NCI-H146 treated with DMSO at 0.1 percent for 48 hours (cell line): ENCODE results near the gene NDNF.

Source experiments
- DNase-seq: peaks from one replicate; lab custom pipeline; 2025; ENCODE audit not compliant: unreplicated experiment; lab: John Stamatoyannopoulos, UW

Gene NDNF, protein sequence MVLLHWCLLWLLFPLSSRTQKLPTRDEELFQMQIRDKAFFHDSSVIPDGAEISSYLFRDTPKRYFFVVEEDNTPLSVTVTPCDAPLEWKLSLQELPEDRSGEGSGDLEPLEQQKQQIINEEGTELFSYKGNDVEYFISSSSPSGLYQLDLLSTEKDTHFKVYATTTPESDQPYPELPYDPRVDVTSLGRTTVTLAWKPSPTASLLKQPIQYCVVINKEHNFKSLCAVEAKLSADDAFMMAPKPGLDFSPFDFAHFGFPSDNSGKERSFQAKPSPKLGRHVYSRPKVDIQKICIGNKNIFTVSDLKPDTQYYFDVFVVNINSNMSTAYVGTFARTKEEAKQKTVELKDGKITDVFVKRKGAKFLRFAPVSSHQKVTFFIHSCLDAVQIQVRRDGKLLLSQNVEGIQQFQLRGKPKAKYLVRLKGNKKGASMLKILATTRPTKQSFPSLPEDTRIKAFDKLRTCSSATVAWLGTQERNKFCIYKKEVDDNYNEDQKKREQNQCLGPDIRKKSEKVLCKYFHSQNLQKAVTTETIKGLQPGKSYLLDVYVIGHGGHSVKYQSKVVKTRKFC

GRCh38 chr4:121072224-121073003, at the start of gene NDNF:
TSS of gene NDNF (minus strand) at chr4:121072535. CDS start at chr4:121045837, 26,698 bp downstream.
- DNase-seq, result no peak

DNA sequence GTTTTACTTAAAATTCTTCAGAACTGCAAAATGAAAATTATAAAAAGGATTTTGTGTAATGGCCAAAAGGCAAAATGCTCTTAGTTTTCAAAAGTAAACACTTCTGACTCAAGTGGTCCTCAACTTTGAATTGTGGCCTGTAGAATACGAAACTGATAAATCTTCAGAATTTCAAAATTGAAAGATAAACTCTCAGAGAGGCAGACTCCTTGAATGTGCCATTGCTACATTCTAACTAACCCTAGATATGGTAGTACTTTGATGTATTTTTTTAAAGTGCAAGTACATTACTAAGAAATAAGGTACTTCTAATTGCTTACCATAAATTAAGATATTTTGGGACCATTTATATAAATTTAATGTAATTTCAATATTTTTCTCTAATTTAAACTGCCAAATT, 47.4 kb upstream of the NDNF start:
- no peak for DNase-seq

- no peak for DNase-seq
Observed at GRCh38 chr4:121118344-121118743, 46.0 kb upstream of the NDNF start.

- DNase-seq, result no peak
Observed at GRCh38 chr4:121114756-121115155, 42.4 kb upstream of the NDNF start.

GRCh38 chr4:121112530-121112929, 40.2 kb upstream of the NDNF start:
- no peak for DNase-seq

DNA sequence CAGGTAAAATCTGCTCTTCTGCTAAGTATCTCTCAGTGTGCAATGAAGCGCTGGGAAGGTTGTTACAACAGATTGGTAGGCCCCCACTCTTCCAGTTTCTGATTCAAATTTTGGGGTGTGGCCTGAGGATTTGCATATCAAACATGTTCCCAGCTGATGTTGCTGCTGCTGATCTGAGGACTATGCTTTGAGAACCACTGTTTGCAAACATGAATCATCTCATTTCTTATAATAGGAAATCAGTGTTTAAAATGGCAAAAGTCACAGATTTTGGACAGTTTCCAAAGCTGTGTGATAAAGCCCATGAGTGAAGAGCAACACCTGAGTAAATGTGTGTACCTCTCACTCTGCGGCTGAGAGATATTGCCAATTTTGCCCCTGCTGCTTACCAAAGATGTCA, 36.2 kb upstream of the NDNF start:
- no peak for DNase-seq

DNA sequence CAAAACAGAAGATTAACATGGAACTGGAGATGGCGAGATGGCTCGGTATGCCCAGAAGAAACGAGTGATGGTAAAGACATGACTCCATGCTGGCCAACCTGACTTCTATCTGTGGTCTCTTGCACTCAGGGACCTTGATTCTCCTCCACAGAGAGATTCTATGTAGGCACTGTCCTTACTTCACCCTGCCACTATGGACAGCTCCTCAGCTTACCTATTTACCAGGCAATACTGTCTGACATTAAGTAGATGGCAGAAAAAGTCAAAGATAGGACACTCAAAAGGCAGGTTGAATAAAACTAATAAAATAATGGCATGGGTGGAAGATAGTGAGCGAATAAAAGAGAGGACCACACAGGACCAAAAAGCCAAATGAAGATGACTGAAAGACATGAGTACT, 35.2 kb upstream of the NDNF start:
- DNase-seq, result no peak

DNA sequence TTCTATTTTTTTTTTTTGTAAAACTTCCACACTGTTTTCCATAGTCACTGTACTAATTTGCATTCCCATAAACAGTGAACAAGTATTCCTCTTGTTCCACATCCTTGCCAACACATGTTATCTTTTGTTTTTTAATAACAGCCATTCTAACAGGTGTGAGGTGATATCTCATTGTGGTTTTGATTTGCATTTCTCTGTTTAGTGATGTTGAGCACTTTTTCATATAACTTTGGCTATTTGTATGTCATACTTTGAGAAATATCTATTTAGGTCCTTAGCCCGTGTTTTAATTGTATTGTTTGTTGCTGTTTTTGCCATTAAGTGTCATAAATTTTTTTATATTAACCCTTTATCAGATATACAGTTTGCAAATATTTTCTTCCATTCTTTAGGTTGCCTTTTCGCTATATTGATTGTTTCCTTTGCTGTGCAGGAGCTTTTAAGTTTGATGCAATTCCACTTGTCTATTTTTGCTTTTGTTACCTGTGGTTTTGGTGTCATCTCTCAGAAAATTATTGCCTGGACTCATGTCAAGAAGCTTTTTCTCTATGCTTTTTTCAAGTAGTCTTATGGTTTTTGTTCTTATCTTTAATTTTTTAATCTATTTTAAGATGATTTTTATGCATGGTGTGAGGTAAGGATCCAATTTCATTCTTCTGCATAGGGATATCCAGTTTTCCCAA, 27.9 kb upstream of the NDNF start:
- no peak for DNase-seq

DNA sequence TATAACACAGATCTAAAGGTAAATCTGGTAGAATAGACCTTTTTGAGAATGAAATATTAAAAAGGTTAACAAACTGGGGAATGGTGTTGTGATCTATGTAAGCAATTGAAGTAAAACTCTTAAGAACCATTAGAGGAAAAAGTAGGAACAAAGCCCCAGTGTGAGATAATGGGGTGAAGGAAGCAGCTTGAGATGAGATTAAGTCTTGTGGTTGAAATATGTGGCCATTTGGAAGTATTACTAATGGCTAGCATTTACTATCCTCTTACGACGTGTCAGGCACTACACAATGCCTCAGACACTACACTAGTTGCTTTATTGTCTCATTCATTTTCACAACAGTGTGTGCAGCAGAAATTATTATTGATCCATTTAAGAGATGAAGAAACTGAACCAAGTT, 25.9 kb upstream of the NDNF start:
- no peak for DNase-seq

DNA sequence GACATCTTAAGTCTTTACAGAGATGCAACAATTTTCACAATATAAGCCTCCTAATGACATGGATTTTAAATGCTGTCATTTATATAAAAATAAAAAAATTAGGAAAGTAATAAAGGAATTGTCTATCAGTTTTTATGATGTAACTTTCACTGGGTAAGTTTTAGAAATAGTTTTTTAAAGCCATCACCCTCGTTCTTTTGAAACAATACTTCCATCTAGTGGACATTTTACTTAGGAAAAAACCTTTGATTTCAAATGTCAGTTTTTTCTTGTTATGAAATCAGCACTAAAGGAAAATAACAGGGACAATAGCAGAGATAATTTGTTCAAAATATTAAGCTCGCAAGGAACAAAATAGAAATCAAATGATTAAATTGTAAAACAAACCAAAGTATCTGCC, 24.3 kb upstream of the NDNF start:
- no peak for DNase-seq

- DNase-seq, result no peak
Observed at GRCh38 chr4:121096191-121096590, 23.9 kb upstream of the NDNF start.

- DNase-seq, result no peak
Observed at GRCh38 chr4:121094297-121094966, 22.1 kb upstream of the NDNF start.

- DNase-seq, result no peak
Observed at GRCh38 chr4:121093261-121093660, 20.9 kb upstream of the NDNF start.

DNA sequence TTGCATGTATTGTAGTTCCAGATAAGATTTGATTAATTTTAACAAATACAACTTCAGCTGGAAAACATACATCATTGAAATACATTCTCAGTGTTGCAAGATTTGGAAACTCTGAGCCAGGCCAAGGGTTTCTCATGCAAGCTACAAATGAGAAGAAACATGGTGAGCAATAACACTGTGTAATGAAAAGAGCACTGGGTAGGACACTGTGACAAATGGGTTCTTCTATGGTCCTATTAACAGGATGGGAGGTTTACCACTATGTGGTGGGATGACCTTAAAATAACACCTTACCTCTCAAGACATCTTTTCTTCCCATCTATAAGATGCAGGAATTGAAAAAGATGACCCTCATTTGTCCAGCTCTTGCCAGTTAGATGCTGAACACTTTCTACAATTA, 19.6 kb upstream of the NDNF start:
- DNase-seq, result no peak

DNA sequence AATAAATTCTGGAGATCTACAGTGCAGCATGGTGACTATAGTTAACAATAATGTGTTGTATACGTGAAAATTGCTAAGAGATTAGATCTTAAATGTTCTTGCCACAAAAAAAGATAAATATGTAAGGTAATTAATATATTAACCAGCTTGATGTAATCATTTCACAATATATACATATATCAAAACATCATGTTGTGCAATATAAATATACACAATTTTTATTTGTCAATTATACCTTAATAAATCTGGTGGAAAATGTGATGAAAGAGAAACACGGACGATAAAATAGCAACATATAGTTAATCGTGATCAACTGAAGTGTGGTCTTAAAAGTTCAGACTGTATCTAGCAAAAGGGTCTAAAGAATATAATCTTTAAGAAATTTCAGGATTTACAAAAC, 16.5 kb upstream of the NDNF start:
- no peak for DNase-seq

GRCh38 chr4:121079376-121079775, 7.0 kb upstream of the NDNF start:
- no peak for DNase-seq

DNA sequence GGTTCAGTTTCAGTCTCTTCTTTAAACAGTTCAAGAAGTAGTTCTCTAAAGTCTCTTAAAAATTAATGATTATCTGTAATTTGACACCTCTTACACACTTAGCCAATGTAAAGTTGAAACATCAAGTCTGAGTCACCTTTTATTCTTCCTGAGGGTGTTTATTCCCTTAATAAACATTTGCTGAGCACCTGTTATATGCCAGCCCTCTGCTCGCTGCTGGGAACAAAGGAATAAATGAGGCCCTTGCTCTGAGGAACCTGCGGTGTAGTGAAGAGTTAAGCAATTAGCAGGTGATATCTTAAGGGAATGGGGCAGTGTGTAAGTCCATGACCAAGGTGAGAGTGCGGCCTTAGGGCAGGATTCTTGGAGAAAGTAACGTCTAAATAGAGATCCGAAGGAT, 5.2 kb upstream of the NDNF start:
- DNase-seq, result no peak

GRCh38 chr4:121076416-121076815, 4.1 kb upstream of the NDNF start:
- no peak for DNase-seq

DNA sequence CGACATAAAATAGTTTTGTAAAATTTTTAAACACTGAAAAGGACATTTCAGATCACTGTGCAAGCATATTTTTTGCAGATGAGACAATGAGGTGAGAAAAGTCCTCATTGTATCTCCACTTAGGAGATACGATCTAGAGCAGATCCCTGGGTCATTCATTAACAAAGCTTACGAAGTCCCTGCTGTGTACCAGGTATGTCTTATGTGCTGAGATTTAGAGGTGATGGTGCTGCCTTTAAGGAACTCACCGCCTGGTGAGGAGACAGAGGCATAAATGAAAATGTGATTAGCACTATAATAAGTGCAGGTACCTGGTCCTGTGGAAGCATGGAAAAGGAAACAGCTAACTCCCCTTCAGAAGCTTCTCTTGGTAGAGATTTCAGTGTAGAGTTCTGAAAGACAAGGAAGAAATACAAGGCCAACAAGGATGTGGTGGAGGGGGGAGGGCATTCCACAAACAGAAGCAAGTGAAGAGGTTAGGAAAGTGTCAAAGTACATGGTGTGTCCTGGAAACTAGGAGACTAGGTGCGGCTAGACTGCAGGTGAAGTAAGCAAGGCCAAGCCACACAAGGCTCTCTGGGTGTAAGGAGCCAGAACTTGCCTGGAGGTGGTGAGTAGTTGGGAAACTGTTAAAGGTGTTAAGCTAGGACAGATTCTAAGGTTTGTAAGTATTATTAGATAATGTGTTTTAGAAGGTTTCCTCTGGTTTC, 1.5 kb upstream of the NDNF start:
- DNase-seq, result no peak

- no peak for DNase-seq
Observed at GRCh38 chr4:121073004-121073435, 685 bp upstream of the NDNF start.
